Umbilical cord (tissue), 2 donors: ENCODE measurements around the gene PIK3AP1. TPM values are rescaled to one million over a fixed set of nuclear protein-coding genes. Genes with fewer than 3 reads are reported as not detected.

Experiments
- DNase-seq: peaks from one replicate; pipeline ENCODE4 v3.0.0-alpha.2; 2015; ENCODE audit warnings: low spot score
- total RNA-seq: library from RNA; depleted of rRNA; stranded (reverse); fragments of >200 nt; gene quantifications from one replicate; pipeline ENCODE4 v1.2.3, GENCODE V29; 2014; ENCODE audit warnings: low replicate concordance; ENCODE audit not compliant: insufficient read depth

PIK3AP1 gene
- total RNA-seq, 1 donor from 2014 or later: 18.3 TPM

DNA sequence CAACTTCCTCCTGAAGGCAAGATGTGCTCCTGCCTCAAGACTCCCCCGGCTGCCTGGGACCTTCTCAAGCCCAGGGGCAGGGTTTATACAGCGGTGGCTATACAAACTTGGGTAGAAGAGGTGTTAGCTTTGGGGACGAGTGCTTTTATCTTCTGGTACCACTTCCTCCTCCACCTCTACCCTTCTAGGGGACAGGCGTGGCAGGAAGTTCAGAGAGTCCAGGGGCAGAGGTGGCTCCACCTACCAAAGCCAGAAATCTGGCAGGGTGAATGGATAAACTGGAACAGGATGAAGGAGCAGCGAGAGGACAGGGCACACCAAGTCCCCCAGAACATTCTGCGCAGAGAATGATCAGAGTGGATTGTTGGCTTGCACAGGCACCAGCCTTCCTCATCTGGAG, 109.5 kb downstream of the PIK3AP1 start:
- DNase-seq: no peak

DNA sequence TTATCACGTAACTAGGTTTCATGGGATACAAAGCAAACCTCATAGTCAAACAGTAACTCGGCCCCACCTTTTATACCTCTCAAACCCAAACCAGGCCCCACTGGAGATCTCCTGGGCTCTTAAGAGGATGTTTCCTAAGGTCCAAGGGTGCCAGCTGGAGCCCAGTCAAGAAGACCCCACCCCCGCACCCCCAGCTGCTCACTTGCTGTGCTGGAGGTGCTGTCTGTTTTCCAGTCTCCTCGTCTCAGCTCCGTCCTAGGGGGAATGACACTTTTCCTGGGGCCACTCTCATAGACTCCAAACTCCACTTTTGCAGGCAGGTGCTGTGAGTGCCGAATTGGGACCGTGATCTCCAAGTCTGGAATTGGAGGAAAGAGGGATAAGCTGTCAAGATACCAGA, 110.8 kb downstream of the PIK3AP1 start:
- no peak for DNase-seq

DNA sequence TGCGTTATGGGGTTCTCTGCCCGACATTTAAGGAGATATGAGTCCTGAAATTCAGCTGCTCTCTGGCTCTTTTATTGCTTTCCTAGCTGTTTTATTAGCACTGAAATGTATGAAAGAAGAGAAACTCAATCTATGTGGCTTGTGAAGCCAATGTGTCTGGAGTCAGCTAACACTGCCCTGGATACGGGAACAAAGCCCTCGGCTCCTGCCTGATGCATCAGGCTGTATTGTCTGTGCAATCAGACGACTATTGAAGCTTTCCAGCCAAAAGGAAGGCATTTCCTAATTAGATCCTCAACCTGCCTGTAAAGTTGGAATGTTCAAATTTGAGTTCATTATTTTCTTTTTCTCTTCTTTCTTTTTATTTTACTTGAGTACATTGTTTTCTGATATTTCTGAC, 111.5 kb downstream of the PIK3AP1 start:
- DNase-seq: no peak

DNA sequence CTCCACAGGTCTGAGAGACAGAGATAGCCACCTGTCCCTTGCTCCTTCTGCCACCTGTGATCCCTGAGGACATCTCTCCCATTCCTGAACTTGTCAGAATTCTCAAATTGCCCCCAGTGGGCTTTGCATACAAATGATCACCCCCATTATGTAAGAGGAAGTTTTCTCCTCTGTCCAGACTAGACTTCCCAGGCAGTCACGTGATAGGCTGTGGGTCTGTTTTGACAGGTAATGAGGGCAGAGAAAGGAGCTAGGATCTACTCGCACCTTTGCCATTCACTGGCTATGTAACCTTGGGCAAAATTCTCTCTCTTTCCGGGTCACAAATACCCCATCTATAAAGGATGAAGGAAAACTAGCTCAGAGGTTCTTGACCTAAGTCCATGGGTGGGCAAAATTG, 112.1 kb downstream of the PIK3AP1 start:
- no peak for DNase-seq

DNA sequence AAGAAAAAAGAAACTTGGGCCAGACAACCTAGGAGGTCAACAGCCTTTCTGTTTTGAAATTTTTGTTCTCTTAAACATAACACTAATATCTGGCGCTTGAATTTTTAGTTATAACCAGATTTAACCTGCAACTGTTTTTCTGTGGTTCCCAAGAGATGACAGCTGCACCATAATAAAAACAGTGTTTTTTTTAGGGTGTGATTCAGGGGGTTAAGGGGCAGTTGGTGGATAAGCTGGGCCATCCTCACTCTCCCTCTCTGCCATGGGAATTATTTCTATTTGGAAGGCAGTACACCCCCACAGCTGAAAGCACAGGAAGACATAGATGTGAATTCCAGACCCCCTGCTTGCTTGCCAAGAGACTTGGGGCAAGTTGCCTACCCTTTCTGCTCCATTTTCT, 113.4 kb downstream of the PIK3AP1 start:
- no peak for DNase-seq

DNA sequence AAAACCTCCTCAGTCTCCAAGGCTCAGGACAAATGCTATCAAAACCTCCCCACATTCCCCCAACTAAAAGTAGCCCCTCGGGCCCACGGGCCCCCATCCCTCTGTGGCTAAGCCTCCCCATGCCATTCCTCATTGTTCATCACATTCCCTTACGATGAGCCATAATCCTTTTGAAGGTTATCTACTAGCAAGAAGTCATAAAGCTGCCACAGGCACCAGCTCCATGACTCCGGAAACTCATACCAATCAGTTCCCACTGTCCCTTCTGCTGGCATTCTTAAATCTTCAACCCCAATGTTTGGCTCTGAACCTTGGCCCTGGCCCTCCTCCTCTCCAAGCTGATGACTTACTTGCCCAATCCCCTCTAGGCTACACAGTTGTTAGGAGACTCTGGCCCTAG, 114.1 kb downstream of the PIK3AP1 start:
- DNase-seq: peak; percentile 41

DNA sequence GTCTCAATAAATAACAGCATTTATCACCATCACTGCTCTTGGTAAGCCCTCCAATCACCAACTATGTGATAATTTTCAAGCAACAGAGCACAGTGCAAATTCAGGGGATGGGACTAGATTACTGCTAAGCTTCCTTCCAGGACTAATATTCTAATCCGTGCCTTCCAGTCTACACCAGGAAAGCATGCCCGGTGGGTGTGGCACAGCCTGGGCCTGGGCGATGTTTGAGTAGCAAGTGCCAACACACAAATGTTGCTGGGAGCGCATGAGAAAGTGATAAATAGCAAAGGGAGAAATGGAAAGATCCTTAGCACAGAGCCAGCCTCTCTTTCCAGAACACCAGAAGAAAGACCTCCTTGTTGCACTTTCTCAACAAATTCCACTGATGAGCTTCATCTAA, 120.0 kb downstream of the PIK3AP1 start:
- no peak for DNase-seq

DNA sequence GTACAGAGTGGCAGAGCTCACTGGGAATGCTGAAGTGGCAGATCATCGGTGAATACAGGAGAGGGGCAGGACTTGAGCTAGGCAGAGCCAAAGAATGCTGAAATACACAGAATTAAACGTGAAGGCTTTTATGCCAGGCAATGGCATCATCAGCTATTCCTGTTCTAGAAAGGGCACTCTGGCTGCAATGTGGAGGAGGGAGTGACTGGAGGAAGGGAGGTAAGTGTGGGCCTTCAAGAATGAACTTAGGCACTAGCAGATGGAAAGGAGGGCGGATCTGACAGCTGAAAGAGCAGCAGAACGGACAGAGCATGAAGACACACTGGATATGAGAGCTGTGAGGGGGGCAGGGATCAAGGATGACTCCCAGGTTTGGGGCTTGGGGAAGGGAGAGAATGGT, 121.5 kb downstream of the PIK3AP1 start:
- no peak for DNase-seq

DNA sequence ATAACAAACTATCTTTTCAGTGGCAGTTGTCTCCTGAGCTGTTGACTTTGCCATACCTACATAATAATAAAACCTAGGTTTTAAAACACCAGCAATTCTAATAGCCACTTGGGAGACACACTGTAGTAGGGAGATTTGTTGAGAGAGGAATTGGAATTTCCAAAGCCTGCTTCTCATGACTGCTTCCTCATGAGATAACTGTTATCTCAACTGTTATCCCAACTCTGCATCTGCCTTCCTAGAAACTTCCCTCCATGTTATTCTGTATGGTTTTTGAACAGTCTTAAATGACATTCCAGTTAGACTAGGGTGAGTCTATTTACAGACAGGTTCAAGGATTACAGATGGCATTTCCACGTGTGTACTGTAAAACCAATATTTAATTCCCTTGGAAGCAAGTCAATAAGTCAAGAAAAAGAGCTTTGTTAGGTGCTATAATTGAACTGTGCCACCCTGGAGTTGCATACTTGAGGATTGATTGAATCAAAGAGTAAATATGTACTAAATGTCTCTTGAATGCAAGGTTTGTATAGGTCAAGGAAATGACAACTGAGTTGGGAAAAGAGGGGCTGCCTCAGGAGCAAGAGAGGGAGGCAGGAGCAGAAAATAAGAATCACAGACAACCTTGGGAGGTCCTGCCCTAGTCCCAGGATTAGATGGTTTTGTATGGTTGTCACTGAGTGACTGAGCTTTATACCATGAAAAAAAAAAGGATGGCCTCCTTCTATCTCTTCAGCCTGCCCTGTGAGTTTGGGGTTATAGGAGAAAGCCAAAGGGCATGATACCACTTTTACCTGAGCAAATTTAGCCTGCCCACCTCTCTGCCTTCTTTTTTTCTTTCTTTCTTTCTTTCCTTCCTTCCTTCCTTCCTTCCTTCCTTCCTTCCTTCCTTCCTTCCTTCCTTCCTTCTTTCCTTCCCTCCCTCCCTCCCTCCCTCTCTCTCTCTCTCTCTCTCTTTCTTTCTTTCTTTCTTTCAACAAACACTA, 123.6 kb downstream of the PIK3AP1 start:
- no peak for DNase-seq

DNA sequence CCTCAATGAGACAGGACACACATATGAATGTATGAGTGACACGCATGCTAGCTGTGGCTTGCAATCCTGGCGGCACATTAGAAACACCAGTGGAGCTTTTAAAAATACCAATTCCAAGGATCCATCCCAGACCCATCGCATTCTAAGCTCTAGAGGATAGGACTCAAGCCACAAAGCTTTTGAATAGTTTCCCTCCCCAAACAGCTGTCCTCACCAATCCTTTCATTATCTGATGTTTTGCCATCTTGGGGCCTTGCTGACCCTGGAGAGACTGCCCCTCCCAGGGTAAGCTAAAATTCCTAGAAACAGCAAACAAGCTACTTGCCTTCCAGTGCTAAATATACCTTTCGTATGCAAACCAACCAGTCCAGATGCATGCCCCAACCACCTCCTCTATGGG, 124.6 kb downstream of the PIK3AP1 start:
- DNase-seq: no peak

DNA sequence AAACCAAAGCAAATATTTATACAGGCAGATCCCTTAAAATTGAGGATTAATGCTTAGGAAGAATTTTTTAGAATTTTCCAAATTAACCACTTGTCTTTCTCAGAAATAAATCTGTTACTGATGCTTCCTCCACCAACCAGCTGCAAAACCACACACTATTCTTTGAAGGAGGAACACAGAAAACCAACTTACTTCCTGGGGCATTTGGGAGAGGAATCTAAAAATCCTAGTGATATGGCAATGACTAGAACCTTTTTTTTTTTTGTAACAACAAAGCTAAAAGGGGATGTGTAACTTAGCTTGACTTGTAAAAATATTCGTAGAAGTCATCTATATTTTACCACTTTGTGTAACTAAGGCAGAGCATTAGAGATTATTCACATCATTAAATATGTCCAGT, 128.4 kb downstream of the PIK3AP1 start:
- no peak for DNase-seq

DNA sequence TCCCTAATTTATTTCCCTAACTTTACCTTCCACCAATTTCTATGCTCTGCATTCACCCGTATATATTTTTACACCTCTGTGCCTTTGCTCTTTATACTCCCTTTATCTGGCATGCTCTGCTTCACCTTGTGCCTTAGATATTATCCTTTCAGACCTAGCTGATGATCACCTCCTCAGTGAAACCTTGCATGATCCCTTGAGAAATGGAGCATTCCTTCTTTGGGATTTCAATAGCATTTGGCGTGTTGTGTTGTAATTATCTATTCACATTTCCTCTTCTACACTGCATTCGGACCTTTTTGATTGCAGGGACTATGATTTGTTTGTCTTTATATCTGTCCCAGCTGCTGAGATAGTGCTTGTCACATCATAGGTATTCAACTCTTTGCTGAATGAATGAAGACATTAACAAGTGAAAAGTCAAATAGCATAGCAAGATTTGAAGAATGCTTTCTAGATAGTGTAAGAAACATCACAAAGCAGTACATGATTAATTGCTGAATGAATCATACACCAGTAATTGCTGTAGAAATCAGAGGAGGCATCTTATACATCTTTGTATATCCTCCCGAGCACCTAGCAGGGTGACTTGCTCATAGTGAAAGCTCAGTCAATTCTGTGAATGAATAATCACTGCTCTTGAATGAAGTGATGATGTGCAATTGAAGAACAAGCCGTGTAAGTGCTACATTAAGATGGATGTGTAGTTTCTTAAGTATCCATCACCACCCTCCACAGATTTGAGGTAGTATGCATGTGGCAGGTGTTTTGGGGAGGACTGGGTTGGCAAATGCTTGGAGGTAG, 131.5 kb downstream of the PIK3AP1 start:
- DNase-seq: no peak

DNA sequence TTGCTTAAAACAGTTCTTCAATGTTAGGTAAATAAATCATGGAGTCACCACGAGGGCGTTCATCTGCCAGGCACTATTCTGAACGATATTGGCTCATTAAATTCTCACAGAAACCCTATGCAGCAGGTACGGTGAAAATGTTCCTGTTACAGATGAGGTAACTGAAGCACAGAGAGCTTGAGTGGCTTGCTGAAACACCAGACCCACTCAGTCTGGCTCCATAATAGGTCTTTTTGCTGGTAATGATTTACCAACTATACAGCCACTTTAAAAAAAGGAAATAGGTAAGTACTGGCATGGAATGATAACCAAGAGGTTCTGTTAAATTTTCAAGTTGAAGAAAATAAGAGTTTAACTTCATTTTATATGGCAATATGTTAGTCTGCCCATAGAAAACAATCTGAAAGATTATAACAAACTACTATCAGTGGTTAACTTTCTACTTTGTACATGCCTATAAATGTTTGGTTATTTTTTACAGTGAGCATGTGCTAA, 132.2 kb downstream of the PIK3AP1 start:
- no peak for DNase-seq

DNA sequence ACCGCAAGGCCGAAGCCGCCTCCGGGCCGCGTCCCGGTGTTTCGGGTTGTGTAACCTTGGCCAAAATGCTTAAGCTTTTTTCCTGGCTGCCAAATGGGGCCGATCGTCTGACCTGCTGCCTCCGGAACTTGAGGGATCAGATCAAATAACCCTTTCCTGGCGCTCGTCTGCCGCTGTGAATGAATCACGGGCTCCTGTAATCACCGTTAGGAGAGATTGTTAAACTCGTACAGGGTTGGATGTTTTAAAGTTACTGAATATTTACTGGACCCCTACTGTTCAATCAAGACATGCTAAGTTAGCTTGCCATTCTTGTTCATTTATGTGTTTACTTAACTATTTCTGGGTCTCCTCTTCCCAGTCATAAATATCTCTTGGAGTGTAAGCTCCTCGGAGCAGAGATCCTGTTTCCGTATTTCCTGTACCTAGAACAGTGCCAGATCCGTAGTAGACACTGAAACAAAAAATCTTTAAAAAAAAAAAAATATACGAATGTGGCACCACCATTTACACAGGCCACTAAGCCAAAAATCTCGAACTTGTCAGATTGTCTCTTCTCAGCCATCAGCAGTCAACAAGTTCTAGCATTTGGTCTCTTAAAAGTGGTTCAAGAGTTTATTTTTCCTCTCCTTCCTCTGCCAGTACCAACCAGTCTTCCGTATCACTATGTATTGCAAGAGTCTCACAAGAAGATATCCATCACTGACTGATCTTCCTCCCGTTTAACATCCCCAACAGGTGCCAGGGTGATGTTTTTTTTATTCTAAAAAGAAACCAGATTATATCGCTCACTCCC, 132.9 kb downstream of the PIK3AP1 start:
- DNase-seq: peak; percentile 81

DNA sequence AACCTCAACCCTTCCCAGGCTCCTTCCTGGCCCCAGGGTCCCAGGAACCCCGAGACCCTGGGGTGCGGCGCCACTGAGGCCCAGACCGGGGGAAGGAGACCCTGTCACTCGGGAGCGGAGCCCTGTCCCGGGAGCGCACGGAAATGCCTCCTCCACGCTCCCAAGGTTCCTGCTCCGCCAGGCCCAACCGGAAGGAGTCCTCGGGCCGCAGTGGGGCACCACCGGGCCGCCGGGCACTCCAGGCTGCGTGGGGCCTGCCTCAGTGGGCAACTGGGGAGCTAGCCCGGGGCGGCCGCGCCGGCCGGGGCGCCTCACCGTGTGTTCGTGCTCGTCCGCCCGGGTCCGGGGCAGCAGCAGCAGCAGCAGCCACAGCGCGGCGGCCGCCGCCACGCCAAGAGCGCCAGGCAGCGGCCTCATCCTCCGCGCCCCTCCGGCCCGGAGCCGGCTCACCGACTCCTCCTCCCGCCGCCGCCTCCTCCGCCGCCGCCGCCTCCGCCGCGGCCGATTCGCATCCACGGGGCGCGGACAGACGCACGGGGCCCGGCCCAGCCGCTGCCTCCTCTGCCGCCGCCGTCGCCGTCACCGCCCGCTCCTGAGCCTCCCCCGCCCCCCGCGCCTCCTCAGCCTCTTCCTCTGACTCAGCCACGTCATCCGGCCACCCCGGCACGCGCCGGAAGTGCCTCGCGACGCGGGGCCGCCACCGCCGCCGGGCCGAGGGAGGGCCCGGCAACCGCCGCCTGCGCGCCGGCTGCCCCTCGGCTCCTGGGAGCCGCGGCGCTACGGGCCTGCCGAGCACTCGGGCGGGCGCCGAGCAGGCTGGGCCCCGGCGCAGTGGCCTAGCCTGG, 133.7 kb downstream of the PIK3AP1 start, which contains the start of gene TM9SF3:
Gene TM9SF3 (minus strand): TSS at position 594 of the 845 bp plus-strand sequence. CDS start 177 bp downstream, at position 417.
- DNase-seq: peak; percentile 93

DNA sequence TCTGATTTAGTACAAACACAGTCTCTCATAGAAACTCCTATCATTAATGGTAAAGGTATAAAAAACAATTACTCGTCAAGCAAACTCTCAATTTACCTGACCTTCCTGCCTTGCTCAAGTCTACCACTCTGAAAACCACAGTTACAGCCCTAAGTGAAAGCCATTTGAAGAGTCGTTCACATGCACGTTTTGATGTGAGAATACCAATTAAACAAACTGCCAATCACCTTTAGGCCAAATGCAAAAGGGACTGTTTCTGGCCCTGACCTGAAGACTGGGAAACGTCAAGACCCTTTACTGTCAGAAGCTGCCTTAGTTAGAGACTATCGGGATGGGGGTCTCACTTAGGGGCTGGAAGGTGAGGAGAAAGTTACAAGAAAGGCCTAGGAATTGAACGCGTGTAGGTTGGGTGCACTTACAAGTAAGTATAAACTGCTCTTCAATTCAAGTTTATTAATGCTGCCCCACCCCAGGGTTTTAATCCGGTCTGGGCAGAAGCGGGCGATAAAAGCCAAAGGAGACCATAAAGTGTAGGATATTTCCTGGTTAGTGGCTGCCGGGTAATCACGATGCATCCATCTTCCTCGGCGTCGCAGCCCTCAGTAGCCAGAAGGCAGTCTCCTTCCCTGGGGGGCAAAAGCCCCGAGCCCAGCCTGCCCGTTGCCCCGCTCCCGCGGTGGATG, 134.4 kb downstream of the PIK3AP1 start:
- DNase-seq: no peak

DNA sequence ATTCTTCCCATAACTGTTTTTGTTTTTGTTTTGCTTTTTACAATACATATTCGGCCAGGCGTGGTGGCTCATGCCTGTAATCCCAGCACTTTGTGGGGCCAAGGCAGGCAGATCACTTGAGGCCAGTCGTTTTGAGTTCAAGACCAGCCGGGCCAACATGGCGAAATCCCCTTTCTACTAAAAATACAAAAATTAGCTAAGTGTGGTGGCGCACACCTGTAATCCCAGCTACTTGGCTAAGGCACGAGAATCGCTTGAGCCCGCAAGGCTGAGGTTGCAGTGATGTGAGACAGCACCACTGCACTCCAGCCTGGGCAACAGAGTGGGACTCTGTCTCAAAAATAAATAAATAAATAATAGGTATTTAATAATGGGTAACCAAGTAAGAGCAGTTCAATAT, 135.8 kb downstream of the PIK3AP1 start:
- DNase-seq: no peak

DNA sequence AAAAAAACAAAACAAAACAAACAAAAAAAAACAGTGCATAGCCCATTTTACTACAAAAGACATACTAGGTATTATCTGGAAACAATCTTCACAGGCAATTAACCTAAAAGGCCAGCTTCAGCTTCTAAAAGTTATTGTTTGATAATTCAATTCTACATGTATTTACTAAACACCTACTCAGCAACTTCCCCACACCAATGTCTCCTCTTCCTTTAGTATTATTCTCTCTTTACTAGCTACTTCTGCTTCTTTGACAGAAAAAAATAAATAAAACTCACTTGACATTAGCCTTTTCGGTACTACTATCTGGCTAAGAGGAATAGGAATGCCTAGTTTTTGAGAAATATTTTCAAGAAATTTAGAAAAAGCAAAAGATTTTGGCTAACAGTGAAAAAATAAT, 136.3 kb downstream of the PIK3AP1 start:
- DNase-seq: no peak

DNA sequence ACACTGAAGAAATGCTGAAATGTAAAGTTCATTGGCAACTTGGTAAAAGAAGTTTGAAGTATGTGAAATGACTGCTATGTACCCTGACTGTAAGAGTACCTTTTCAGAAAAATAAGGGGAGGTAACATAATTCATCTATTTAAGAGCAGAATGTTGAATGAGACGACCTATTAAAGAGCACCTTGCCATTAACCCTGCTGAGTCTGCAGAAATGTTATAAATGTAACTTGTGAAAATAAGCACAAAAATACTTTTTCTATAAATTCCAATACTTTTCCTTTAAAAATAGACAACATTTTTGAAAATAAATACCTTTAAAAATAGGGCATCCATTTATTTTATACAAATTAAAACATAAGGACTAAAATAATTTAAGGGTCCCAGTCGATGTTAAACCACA, 141.2 kb downstream of the PIK3AP1 start:
- no peak for DNase-seq

DNA sequence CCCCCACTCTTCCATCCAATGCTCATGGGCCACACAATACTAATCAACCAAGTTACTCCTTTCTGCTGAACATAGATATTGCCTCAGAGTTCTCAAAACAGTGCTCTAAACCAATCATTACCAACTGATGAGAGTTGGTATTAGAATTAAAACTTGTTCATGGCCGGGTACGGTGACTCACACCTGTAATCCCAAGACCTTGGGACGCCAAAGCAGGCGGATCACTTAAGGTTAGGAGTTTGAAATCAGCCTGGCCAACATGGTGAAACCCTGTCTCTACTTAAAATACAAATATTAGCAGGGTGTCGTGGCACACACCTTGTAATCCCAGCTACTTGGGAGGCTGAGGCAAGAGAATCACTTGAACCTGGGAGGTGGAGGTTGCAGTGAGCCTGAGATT, 141.7 kb downstream of the PIK3AP1 start:
- DNase-seq: no peak
